ENCODE data around the gene ITGAV. TPM values are rescaled to one million over a fixed set of nuclear protein-coding genes. Genes with fewer than 3 reads are reported as not detected.
A peak's percentile ranks its signal among the peaks of the same experiment; 100 is the strongest.

Gene ITGAV
- total RNA-seq (1 to 10 TPM; 2.9 to 3.7 TPM), total RNA-seq (17.1 to 188 (median 34.4) reads per million in 172 experiments)
- polyA plus RNA-seq (2013, experiment 1 of 2): 7.3 TPM
- polyA plus RNA-seq (2013, experiment 2 of 2): 7.1 TPM

- Mint-ChIP-seq H3K36me3 (ENCODE audit: low read depth) (peaks cover 5% of the 10 kb centered on the region), H3K4me3 (peak within 1 kb of the TSS; percentile 97), H3K27me3 (no peaks in the 10 kb centered on the region), H3K9me3 (no peaks in the 10 kb centered on the region), H3K4me1 (ENCODE audit: low read depth) (peaks cover 32% of the 10 kb centered on the region), H3K27ac (peak within 1 kb of the TSS; percentile 77)
- Histone ChIP-seq H3K27me3 (ENCODE audit: control insufficient read depth in 1 of 2, insufficient read depth in 2 of 2, low read length in 2 of 2) (no peaks in the 10 kb centered on the region), H3K9me3 (ENCODE audit: control insufficient read depth in 1 of 2, insufficient read depth in 1 of 2, low read length in 2 of 2) (no peaks in the 10 kb centered on the region), H3K4me1 (ENCODE audit: insufficient read depth, low read length) (peaks cover 20% of the 10 kb centered on the region), H3K36me3 (ENCODE audit: insufficient read depth, low read length) (no peaks in the 10 kb centered on the region), H3K4me3 (ENCODE audit: low read length) (peak within 1 kb of the TSS; percentile 87), H3K27ac (ENCODE audit: low read depth in 1 of 2, low read length in 2 of 2) (peak within 1 kb of the TSS; percentile 53 to 56)
- CTCF ChIA-PET: interaction anchor here (0.6 to 1.5 kb wide), 2 partner anchors 13 to 40 kb away, joined by 3 to 4 read pairs; no protein-coding TSS in a partner anchor
- intact Hi-C loops (cut with DNase I, micrococcal nuclease): loop anchor here (2.0 to 10.0 kb wide), 3 partner anchors 85 to 107 kb away; no protein-coding TSS in a partner anchor
- ATAC-seq (ENCODE audit: poor library complexity) (peak; percentile 94), DNase-seq (peak; percentile 62 to 93 (median 76))
- no peak for TF ChIP-seq CTCF (IDR thresholded peaks at IDR 0.05)
- POLR2A ChIA-PET: interaction anchor here (0.7 to 2.4 kb wide), 8 partner anchors 12 to 104 kb away, joined by 4 to 46 read pairs (median 4); partner anchors contain the start of gene ZC3H15
Measured at GRCh38 chr2:186589612-186590349, at the start of gene ITGAV. ITGAV (plus strand) TSS chr2:186590056; CDS start chr2:186590339, 283 bp downstream.

GRCh38 chr2:186540941-186541340 is 48.9 kb upstream of the ITGAV start:
- H3K4me3 ChIP-seq (ENCODE audit: low read length): no peak overlapping the region
- no peaks in the 10 kb centered on the region for H3K9me3 ChIP-seq (ENCODE audit: control insufficient read depth in 1 of 2, insufficient read depth in 1 of 2, low read length in 2 of 2)
- Mint-ChIP-seq H3K27ac (no peak overlapping the region), H3K27me3 (peaks cover 22% of the 10 kb centered on the region), H3K36me3 (ENCODE audit: low read depth) (no peaks in the 10 kb centered on the region), H3K9me3 (no peaks in the 10 kb centered on the region), H3K4me1 (ENCODE audit: low read depth) (no peaks in the 10 kb centered on the region), H3K4me3 (no peak overlapping the region)
- no peaks in the 10 kb centered on the region for H3K36me3 ChIP-seq (ENCODE audit: insufficient read depth, low read length)
- intact Hi-C loops (cut with DNase I, micrococcal nuclease): no loop called here
- DNase-seq (no peak), ATAC-seq (ENCODE audit: poor library complexity) (no peak)
- peaks cover 0 to 4% of the 10 kb centered on the region in 2 experiments for H3K27me3 ChIP-seq (ENCODE audit: control insufficient read depth in 1 of 2, insufficient read depth in 2 of 2, low read length in 2 of 2)
- H3K4me1 ChIP-seq (ENCODE audit: insufficient read depth, low read length): no peaks in the 10 kb centered on the region
- POLR2A ChIA-PET: no interaction called here
- H3K27ac ChIP-seq (ENCODE audit: low read depth in 1 of 2, low read length in 2 of 2): no peak overlapping the region
- no peak for TF ChIP-seq CTCF (IDR thresholded peaks at IDR 0.05)
- CTCF ChIA-PET: no interaction called here

GRCh38 chr2:186542002-186542401 is 47.9 kb upstream of the ITGAV start:
- TF ChIP-seq CTCF (IDR thresholded peaks at IDR 0.05): no peak
- Histone ChIP-seq H3K36me3 (ENCODE audit: insufficient read depth, low read length) (no peaks in the 10 kb centered on the region), H3K9me3 (ENCODE audit: control insufficient read depth in 1 of 2, insufficient read depth in 1 of 2, low read length in 2 of 2) (no peaks in the 10 kb centered on the region), H3K4me3 (ENCODE audit: low read length) (no peak overlapping the region), H3K27me3 (ENCODE audit: control insufficient read depth in 1 of 2, insufficient read depth in 2 of 2, low read length in 2 of 2) (peaks cover 0 to 4% of the 10 kb centered on the region in 2 experiments), H3K27ac (ENCODE audit: low read depth in 1 of 2, low read length in 2 of 2) (no peak overlapping the region), H3K4me1 (ENCODE audit: insufficient read depth, low read length) (no peaks in the 10 kb centered on the region)
- intact Hi-C loops (cut with DNase I, micrococcal nuclease): no loop called here
- no peaks in the 10 kb centered on the region for H3K36me3 Mint-ChIP-seq (ENCODE audit: low read depth)
- ATAC-seq (ENCODE audit: poor library complexity): no peak
- peaks cover 18% of the 10 kb centered on the region for H3K27me3 Mint-ChIP-seq
- POLR2A ChIA-PET: no interaction called here
- no peaks in the 10 kb centered on the region for H3K9me3 Mint-ChIP-seq
- no peaks in the 10 kb centered on the region for H3K4me1 Mint-ChIP-seq (ENCODE audit: low read depth)
- DNase-seq: no peak
- no peak overlapping the region for H3K27ac Mint-ChIP-seq
- no peak overlapping the region for H3K4me3 Mint-ChIP-seq
- CTCF ChIA-PET: no interaction called here

Measured in CD4-positive, alpha-beta T cell (primary cell).